Gastrocnemius medialis (tissue), 4 donors: ENCODE results near the gene PPM1F.

Experiments used
- POLR2A ChIP-seq, 2 donors: fragments of 450-650 bp; IDR thresholded peaks; one replicate each; pipeline ENCODE4 v1.6.1; 2017; ENCODE audit warnings: antibody characterized with exemption in 2 of 2, mild to moderate bottlenecking in 2 of 2, moderate library complexity in 2 of 2
- TF ChIP-seq, protein P1 (sequence below), 5 experiments: fragments of 450-650 bp in 3 of 5; fragments of 200-600 bp in 2 of 5; sonication (generic) in 2 of 5; IDR thresholded peaks in 4 of 5; conservative IDR thresholded peaks in 1 of 5; 1 replicate in 4 of 5; 2 replicates in 1 of 5; pipeline ENCODE4 v1.5.1; 2016 to 2019; ENCODE audit warnings: antibody characterized with exemption in 5 of 5, mild to moderate bottlenecking in 3 of 5, moderate library complexity in 3 of 5

DNA sequence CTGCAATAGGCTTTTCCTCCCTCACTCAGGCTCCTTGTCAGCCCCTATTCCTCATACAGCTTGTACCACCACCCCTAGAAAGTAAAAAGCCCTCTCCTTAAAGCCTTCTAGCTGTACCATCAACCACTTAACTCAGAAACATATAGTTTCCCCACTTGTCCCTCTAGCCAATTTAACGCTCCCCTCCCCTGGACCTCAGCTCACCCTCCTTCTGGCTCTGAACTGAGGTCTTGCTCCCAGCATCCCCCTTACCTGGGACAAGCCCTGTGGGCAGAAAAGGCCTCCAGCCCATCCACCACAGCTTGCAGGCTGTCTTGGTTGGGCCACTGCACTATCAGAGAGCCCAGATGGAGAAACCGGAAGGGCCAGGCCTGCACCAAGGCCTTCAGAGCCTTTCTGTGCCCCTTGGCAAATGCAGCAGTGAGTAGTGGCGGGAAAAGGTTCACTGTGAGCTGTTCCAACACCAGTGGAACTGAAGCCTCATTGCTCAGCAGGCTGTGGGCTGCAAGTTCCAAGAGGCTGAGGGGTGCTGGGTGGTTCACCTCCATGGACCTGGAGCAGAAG, 42.3 kb upstream of the PPM1F start:
- TF ChIP-seq, protein P1, sequence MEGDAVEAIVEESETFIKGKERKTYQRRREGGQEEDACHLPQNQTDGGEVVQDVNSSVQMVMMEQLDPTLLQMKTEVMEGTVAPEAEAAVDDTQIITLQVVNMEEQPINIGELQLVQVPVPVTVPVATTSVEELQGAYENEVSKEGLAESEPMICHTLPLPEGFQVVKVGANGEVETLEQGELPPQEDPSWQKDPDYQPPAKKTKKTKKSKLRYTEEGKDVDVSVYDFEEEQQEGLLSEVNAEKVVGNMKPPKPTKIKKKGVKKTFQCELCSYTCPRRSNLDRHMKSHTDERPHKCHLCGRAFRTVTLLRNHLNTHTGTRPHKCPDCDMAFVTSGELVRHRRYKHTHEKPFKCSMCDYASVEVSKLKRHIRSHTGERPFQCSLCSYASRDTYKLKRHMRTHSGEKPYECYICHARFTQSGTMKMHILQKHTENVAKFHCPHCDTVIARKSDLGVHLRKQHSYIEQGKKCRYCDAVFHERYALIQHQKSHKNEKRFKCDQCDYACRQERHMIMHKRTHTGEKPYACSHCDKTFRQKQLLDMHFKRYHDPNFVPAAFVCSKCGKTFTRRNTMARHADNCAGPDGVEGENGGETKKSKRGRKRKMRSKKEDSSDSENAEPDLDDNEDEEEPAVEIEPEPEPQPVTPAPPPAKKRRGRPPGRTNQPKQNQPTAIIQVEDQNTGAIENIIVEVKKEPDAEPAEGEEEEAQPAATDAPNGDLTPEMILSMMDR (IDR thresholded peaks at IDR 0.05 in 4 of 5, conservative IDR thresholded peaks at IDR 0.05 in 1 of 5), result no peak
- no peak for TF ChIP-seq POLR2A (IDR thresholded peaks at IDR 0.05)
